H7 (cell line): ENCODE results near the gene MEIS2. TPM values are rescaled to one million over a fixed set of nuclear protein-coding genes. Genes with fewer than 3 reads are reported as not detected.

Experiments used
- DNase-seq: peaks from one replicate; pipeline ENCODE4 v3.0.0; 2012
- H3K27me3 ChIP-seq: 2 replicates; pipeline ENCODE4 v1.6.0; 2011; ENCODE audit warnings: mild to moderate bottlenecking, low read length; ENCODE audit not compliant: control insufficient read depth, insufficient read depth
- H3K36me3 ChIP-seq: replicated peaks from 2 replicates; pipeline ENCODE4 v1.5.1; 2011; ENCODE audit warnings: low read length; ENCODE audit not compliant: control insufficient read depth, insufficient read depth
- H3K4me3 ChIP-seq: 2 replicates; pipeline ENCODE4 v1.5.1; 2011; ENCODE audit warnings: low read depth, mild to moderate bottlenecking, control low read depth, low read length, moderate library complexity; ENCODE audit not compliant: insufficient read depth
- total RNA-seq: library from RNA; depleted of rRNA; stranded (reverse); fragments of >200 nt; shearing (Covaris generic); gene quantifications from 2 replicates; pipeline ENCODE4 v1.2.3, GENCODE V29; 2014

Gene MEIS2
- total RNA-seq, 1 experiment from 2014 or later, result 1.8 TPM

DNA sequence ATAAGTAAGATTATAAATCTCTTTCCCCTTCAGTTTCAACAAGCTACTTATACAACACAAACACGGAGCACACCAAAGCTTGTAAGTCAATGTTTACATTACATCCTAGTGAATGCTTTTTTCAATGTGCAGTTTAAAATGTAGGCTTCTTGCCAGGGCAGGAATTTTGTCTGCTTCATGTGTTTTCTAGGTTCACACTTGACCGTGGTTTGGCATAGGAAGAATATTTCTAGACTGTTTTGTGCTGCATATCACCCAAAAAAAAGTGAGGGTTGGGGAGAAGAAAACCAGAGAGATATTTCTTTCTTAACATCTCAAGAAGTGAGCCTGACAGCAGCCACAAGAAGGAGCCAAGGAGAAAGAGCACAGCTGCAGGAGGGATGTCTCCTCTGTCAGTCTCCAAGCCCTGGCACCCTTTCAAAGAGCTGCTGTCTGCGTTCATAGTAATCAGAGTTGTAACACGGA, 255.8 kb downstream of the MEIS2 start:
- no peaks in the 10 kb centered on the region for H3K27me3 ChIP-seq
- no peaks in the 10 kb centered on the region for H3K36me3 ChIP-seq
- peak; percentile 8 for DNase-seq
- H3K4me3 ChIP-seq, result no peak overlapping the region

DNA sequence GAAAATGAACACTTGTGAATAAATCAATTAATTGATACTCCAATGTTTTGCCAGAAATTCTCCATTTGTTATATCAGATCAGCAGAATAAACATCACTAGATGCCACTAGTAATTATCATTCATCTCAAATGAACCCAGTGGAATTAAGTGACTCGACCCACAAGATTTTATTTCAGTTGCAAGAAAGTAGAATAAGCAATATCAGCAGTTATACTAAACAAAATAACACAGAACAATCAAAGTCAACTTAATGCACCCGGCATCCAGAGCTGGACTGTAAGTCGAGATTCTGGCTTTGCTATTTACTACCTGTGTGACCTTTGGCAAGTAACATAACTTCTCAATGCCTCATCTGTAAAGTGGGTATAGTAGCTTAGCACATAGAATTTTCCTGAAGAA, 256.5 kb downstream of the MEIS2 start:
- Histone ChIP-seq H3K27me3 (no peaks in the 10 kb centered on the region), H3K4me3 (no peak overlapping the region), H3K36me3 (no peaks in the 10 kb centered on the region)
- no peak for DNase-seq

DNA sequence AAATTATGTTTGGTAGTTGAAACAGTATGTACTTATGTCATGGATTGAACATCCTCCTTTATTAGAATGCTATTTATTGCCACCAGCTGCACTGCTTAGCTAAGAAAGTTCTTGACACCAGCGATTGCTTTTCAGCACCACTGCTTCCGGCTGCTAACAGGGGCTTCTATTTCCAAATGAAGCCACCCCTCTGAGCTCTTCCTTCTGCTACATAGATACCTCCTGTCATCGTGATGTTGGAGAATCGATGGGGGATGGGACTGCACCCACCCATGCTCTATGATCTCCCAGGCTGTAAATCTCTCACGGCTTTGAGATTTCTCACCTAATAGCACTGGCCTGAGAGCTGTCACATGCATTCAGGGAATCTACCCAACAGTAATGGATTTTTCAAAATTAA, 259.2 kb downstream of the MEIS2 start:
- DNase-seq, result no peak

More for the DNA sequence above, 259.2 kb downstream of the MEIS2 start:
- H3K27me3 ChIP-seq, result no peaks in the 10 kb centered on the region; the same call in 1 of the 2 replicates
- no peaks in the 10 kb centered on the region for H3K36me3 ChIP-seq
- H3K4me3 ChIP-seq, result no peak overlapping the region
